Measurements from ENCODE around the gene FARS2. TPM values are rescaled to one million over a fixed set of nuclear protein-coding genes. Genes with fewer than 3 reads are reported as not detected.

Gene FARS2
- polyA plus RNA-seq, 2 donors: 5.0 to 10.5 TPM

GRCh38 chr6:5399391-5399790 is 138.1 kb downstream of the FARS2 start:
- 85 to 87% methylated on average over 2 of the region's 2 CpGs for WGBS, 2 donors
- H3K36me3 ChIP-seq (ENCODE audit: control insufficient read depth in 2 of 2, insufficient read depth in 2 of 2, low read length in 1 of 2): no peaks in the 10 kb centered on the region
- H3K4me3 ChIP-seq (ENCODE audit: low read depth in 1 of 2, low read length in 2 of 2): no peak overlapping the region
- no peak overlapping the region for H3K27ac ChIP-seq (ENCODE audit: low read depth in 2 of 2, low read length in 1 of 2)
- H3K27me3 ChIP-seq (ENCODE audit: control insufficient read depth in 1 of 2, insufficient read depth in 2 of 2, low read length in 2 of 2): no peaks in the 10 kb centered on the region
- no peaks in the 10 kb centered on the region for H3K4me1 ChIP-seq (ENCODE audit: control insufficient read depth in 2 of 2, insufficient read depth in 2 of 2, low read length in 1 of 2)
- H3K9me3 ChIP-seq (ENCODE audit: control insufficient read depth in 2 of 2, insufficient read depth in 1 of 2, low read depth in 1 of 2, low read length in 1 of 2): no peaks in the 10 kb centered on the region

GRCh38 chr6:5401845-5402738 is 140.8 kb downstream of the FARS2 start:
- no peak overlapping the region for H3K27ac ChIP-seq (ENCODE audit: low read depth in 2 of 2, low read length in 1 of 2)
- H3K36me3 ChIP-seq (ENCODE audit: control insufficient read depth in 2 of 2, insufficient read depth in 2 of 2, low read length in 1 of 2): no peaks in the 10 kb centered on the region
- H3K4me3 ChIP-seq (ENCODE audit: low read depth in 1 of 2, low read length in 2 of 2): no peak overlapping the region
- WGBS, 2 donors: 87 to 91% methylated on average over 4 of the region's 4 CpGs
- no peaks in the 10 kb centered on the region for H3K9me3 ChIP-seq (ENCODE audit: control insufficient read depth in 2 of 2, insufficient read depth in 1 of 2, low read depth in 1 of 2, low read length in 1 of 2)
- H3K27me3 ChIP-seq (ENCODE audit: control insufficient read depth in 1 of 2, insufficient read depth in 2 of 2, low read length in 2 of 2): no peaks in the 10 kb centered on the region
- H3K4me1 ChIP-seq (ENCODE audit: control insufficient read depth in 2 of 2, insufficient read depth in 2 of 2, low read length in 1 of 2): no peaks in the 10 kb centered on the region

- H3K4me3 ChIP-seq (ENCODE audit: low read depth in 1 of 2, low read length in 2 of 2): no peak overlapping the region
- H3K27ac ChIP-seq (ENCODE audit: low read depth in 2 of 2, low read length in 1 of 2): no peak overlapping the region
- H3K27me3 ChIP-seq (ENCODE audit: control insufficient read depth in 1 of 2, insufficient read depth in 2 of 2, low read length in 2 of 2): no peaks in the 10 kb centered on the region
- no peaks in the 10 kb centered on the region for H3K4me1 ChIP-seq (ENCODE audit: control insufficient read depth in 2 of 2, insufficient read depth in 2 of 2, low read length in 1 of 2)
- H3K36me3 ChIP-seq (ENCODE audit: control insufficient read depth in 2 of 2, insufficient read depth in 2 of 2, low read length in 1 of 2): peaks cover 0 to under 1% of the 10 kb centered on the region in 2 donors
- WGBS, 2 donors: 76 to 79% methylated on average over 3 of the region's 3 CpGs
- H3K9me3 ChIP-seq (ENCODE audit: control insufficient read depth in 2 of 2, insufficient read depth in 1 of 2, low read depth in 1 of 2, low read length in 1 of 2): no peaks in the 10 kb centered on the region
Measured at GRCh38 chr6:5403076-5403475, 141.8 kb downstream of the FARS2 start.

GRCh38 chr6:5403609-5404008 is 142.3 kb downstream of the FARS2 start:
- peaks cover 0 to 3% of the 10 kb centered on the region in 2 donors for H3K36me3 ChIP-seq (ENCODE audit: control insufficient read depth in 2 of 2, insufficient read depth in 2 of 2, low read length in 1 of 2)
- no peaks in the 10 kb centered on the region for H3K9me3 ChIP-seq (ENCODE audit: control insufficient read depth in 2 of 2, insufficient read depth in 1 of 2, low read depth in 1 of 2, low read length in 1 of 2)
- no peaks in the 10 kb centered on the region for H3K27me3 ChIP-seq (ENCODE audit: control insufficient read depth in 1 of 2, insufficient read depth in 2 of 2, low read length in 2 of 2)
- H3K4me1 ChIP-seq (ENCODE audit: control insufficient read depth in 2 of 2, insufficient read depth in 2 of 2, low read length in 1 of 2): no peaks in the 10 kb centered on the region
- H3K4me3 ChIP-seq (ENCODE audit: low read depth in 1 of 2, low read length in 2 of 2): no peak overlapping the region
- H3K27ac ChIP-seq (ENCODE audit: low read depth in 2 of 2, low read length in 1 of 2): no peak overlapping the region

GRCh38 chr6:5405976-5406375 is 144.7 kb downstream of the FARS2 start:
- Histone ChIP-seq H3K9me3 (ENCODE audit: control insufficient read depth in 2 of 2, insufficient read depth in 1 of 2, low read depth in 1 of 2, low read length in 1 of 2) (no peaks in the 10 kb centered on the region), H3K27me3 (ENCODE audit: control insufficient read depth in 1 of 2, insufficient read depth in 2 of 2, low read length in 2 of 2) (no peaks in the 10 kb centered on the region), H3K4me3 (ENCODE audit: low read depth in 1 of 2, low read length in 2 of 2) (no peak overlapping the region), H3K4me1 (ENCODE audit: control insufficient read depth in 2 of 2, insufficient read depth in 2 of 2, low read length in 1 of 2) (no peaks in the 10 kb centered on the region), H3K27ac (ENCODE audit: low read depth in 2 of 2, low read length in 1 of 2) (no peak overlapping the region), H3K36me3 (ENCODE audit: control insufficient read depth in 2 of 2, insufficient read depth in 2 of 2, low read length in 1 of 2) (peaks cover 0 to 3% of the 10 kb centered on the region in 2 donors)
- WGBS, 2 donors: 92 to 98% methylated on average over 4 of the region's 4 CpGs

- Histone ChIP-seq H3K27ac (ENCODE audit: low read depth in 2 of 2, low read length in 1 of 2) (no peak overlapping the region), H3K27me3 (ENCODE audit: control insufficient read depth in 1 of 2, insufficient read depth in 2 of 2, low read length in 2 of 2) (no peaks in the 10 kb centered on the region), H3K4me3 (ENCODE audit: low read depth in 1 of 2, low read length in 2 of 2) (no peak overlapping the region), H3K4me1 (ENCODE audit: control insufficient read depth in 2 of 2, insufficient read depth in 2 of 2, low read length in 1 of 2) (peaks cover 0 to 3% of the 10 kb centered on the region in 2 donors), H3K9me3 (ENCODE audit: control insufficient read depth in 2 of 2, insufficient read depth in 1 of 2, low read depth in 1 of 2, low read length in 1 of 2) (no peaks in the 10 kb centered on the region), H3K36me3 (ENCODE audit: control insufficient read depth in 2 of 2, insufficient read depth in 2 of 2, low read length in 1 of 2) (peaks cover 0 to 3% of the 10 kb centered on the region in 2 donors)
Measured at GRCh38 chr6:5411414-5411813, 150.1 kb downstream of the FARS2 start.

GRCh38 chr6:5412017-5412416 is 150.7 kb downstream of the FARS2 start:
- 81 to 82% methylated on average over 5 of the region's 5 CpGs for WGBS, 2 donors
- no peaks in the 10 kb centered on the region for H3K9me3 ChIP-seq (ENCODE audit: control insufficient read depth in 2 of 2, insufficient read depth in 1 of 2, low read depth in 1 of 2, low read length in 1 of 2)

GRCh38 chr6:5412663-5413062 is 151.3 kb downstream of the FARS2 start:
- Histone ChIP-seq H3K27me3 (ENCODE audit: control insufficient read depth in 1 of 2, insufficient read depth in 2 of 2, low read length in 2 of 2) (no peaks in the 10 kb centered on the region), H3K36me3 (ENCODE audit: control insufficient read depth in 2 of 2, insufficient read depth in 2 of 2, low read length in 1 of 2) (peaks cover 0 to 3% of the 10 kb centered on the region in 2 donors), H3K9me3 (ENCODE audit: control insufficient read depth in 2 of 2, insufficient read depth in 1 of 2, low read depth in 1 of 2, low read length in 1 of 2) (no peaks in the 10 kb centered on the region), H3K27ac (ENCODE audit: low read depth in 2 of 2, low read length in 1 of 2) (no peak overlapping the region), H3K4me1 (ENCODE audit: control insufficient read depth in 2 of 2, insufficient read depth in 2 of 2, low read length in 1 of 2) (peaks cover 0 to 3% of the 10 kb centered on the region in 2 donors), H3K4me3 (ENCODE audit: low read depth in 1 of 2, low read length in 2 of 2) (no peak overlapping the region)
- WGBS, 2 donors: 57 to 74% methylated on average over 7 of the region's 7 CpGs

More at GRCh38 chr6:5412017-5412416, 150.7 kb downstream of the FARS2 start:
- H3K4me1 ChIP-seq (ENCODE audit: control insufficient read depth in 2 of 2, insufficient read depth in 2 of 2, low read length in 1 of 2): peaks cover 0 to 3% of the 10 kb centered on the region in 2 donors
- no peak overlapping the region for H3K4me3 ChIP-seq (ENCODE audit: low read depth in 1 of 2, low read length in 2 of 2)
- H3K36me3 ChIP-seq (ENCODE audit: control insufficient read depth in 2 of 2, insufficient read depth in 2 of 2, low read length in 1 of 2): peaks cover 0 to 3% of the 10 kb centered on the region in 2 donors
- no peaks in the 10 kb centered on the region for H3K27me3 ChIP-seq (ENCODE audit: control insufficient read depth in 1 of 2, insufficient read depth in 2 of 2, low read length in 2 of 2)
- no peak overlapping the region for H3K27ac ChIP-seq (ENCODE audit: low read depth in 2 of 2, low read length in 1 of 2)

- no peaks in the 10 kb centered on the region for H3K27me3 ChIP-seq (ENCODE audit: control insufficient read depth in 1 of 2, insufficient read depth in 2 of 2, low read length in 2 of 2)
- peaks cover 0 to 3% of the 10 kb centered on the region in 2 donors for H3K4me1 ChIP-seq (ENCODE audit: control insufficient read depth in 2 of 2, insufficient read depth in 2 of 2, low read length in 1 of 2)
- no peaks in the 10 kb centered on the region for H3K36me3 ChIP-seq (ENCODE audit: control insufficient read depth in 2 of 2, insufficient read depth in 2 of 2, low read length in 1 of 2)
- no peak overlapping the region for H3K4me3 ChIP-seq (ENCODE audit: low read depth in 1 of 2, low read length in 2 of 2)
- H3K9me3 ChIP-seq (ENCODE audit: control insufficient read depth in 2 of 2, insufficient read depth in 1 of 2, low read depth in 1 of 2, low read length in 1 of 2): no peaks in the 10 kb centered on the region
- 89 to 90% methylated on average over 4 of the region's 4 CpGs for WGBS, 2 donors
- H3K27ac ChIP-seq (ENCODE audit: low read depth in 2 of 2, low read length in 1 of 2): no peak overlapping the region
Measured at GRCh38 chr6:5416250-5416649, 154.9 kb downstream of the FARS2 start.

Measured in esophagus (tissue), 2 donors.